ENCODE measurements around the gene GABRA4. TPM values are rescaled to one million over a fixed set of nuclear protein-coding genes. Genes with fewer than 3 reads are reported as not detected.

GABRA4 gene
- polyA plus RNA-seq, 1 of the 3 experiments (the other 2 are of a cell fraction) = not detected

- no peak overlapping the region for H3K9ac ChIP-seq
- H3K4me3 ChIP-seq (ENCODE audit: low read depth in 2 of 2, low read length in 1 of 2) = no peak overlapping the region
- no peak overlapping the region for H2AFZ ChIP-seq (ENCODE audit: low read depth)
- H3K9me3 ChIP-seq = no peaks in the 10 kb centered on the region
- H3K4me1 ChIP-seq (ENCODE audit: control insufficient read depth in 1 of 2, insufficient read depth in 2 of 2, low read depth in 1 of 2, low read length in 1 of 2) = no peaks in the 10 kb centered on the region
- POLR2A ChIA-PET = no interaction called here
- H3K27me3 ChIP-seq (ENCODE audit: insufficient read depth) = no peaks in the 10 kb centered on the region; the same call in 1 of the 2 replicates
- DNase-seq = no peak
- no peak overlapping the region for H3K4me2 ChIP-seq
- no peak overlapping the region for H3K27ac ChIP-seq (ENCODE audit: low read depth in 2 of 2, low read length in 1 of 2)
- no peak for TF ChIP-seq RAD21 (IDR thresholded peaks at IDR 0.05; ENCODE audit: low read length)
- no peak for TF ChIP-seq PBX3 (IDR thresholded peaks at IDR 0.05)
- no peak for TF ChIP-seq TAF1 (IDR thresholded peaks at IDR 0.05; ENCODE audit: borderline replicate concordance, low read depth, low read length)
- TF ChIP-seq FOSL2 (IDR thresholded peaks at IDR 0.05; ENCODE audit: borderline replicate concordance, low read depth) = no peak
- no peak for TF ChIP-seq EZH2phosphoT487 (IDR thresholded peaks at IDR 0.05; ENCODE audit: borderline replicate concordance, low read depth)
- no peak for TF ChIP-seq TEAD4 (IDR thresholded peaks at IDR 0.05; ENCODE audit: borderline replicate concordance, insufficient read depth)
- H3K79me2 ChIP-seq (ENCODE audit: insufficient read depth) = no peaks in the 10 kb centered on the region
- 7% methylated on average over 2 of the region's 2 CpGs for WGBS (ENCODE audit: low lambda C conversion rate)
- H3K36me3 ChIP-seq (replicated peaks in 1 of 2; ENCODE audit: control insufficient read depth in 1 of 2, insufficient read depth in 2 of 2, low read length in 1 of 2) = no peaks in the 10 kb centered on the region
- CTCF ChIA-PET = no interaction called here
- no peaks in the 10 kb centered on the region for H3F3A ChIP-seq (replicated peaks; ENCODE audit: insufficient read depth)
- no peaks in the 10 kb centered on the region for H4K20me1 ChIP-seq (ENCODE audit: insufficient read depth)
- no peaks in the 10 kb centered on the region for H3K9me2 ChIP-seq
Observed at GRCh38 chr4:46967631-46968030, 25.8 kb downstream of the GABRA4 start.

GRCh38 chr4:46958742-46959488, 34.5 kb downstream of the GABRA4 start:
- 8% methylated on average over 2 of the region's 2 CpGs for WGBS (ENCODE audit: low lambda C conversion rate)
- no peak overlapping the region for H3K9ac ChIP-seq
- no peaks in the 10 kb centered on the region for H3F3A ChIP-seq (replicated peaks; ENCODE audit: insufficient read depth)
- H3K27ac ChIP-seq (ENCODE audit: low read depth in 2 of 2, low read length in 1 of 2) = no peak overlapping the region
- H4K20me1 ChIP-seq (ENCODE audit: insufficient read depth) = no peaks in the 10 kb centered on the region
- ChIA-PET POLR2A (no interaction called here), CTCF (no interaction called here)
- no peaks in the 10 kb centered on the region for H3K79me2 ChIP-seq (ENCODE audit: insufficient read depth)
- no peak overlapping the region for H3K4me2 ChIP-seq
- no peaks in the 10 kb centered on the region for H3K4me1 ChIP-seq (ENCODE audit: control insufficient read depth in 1 of 2, insufficient read depth in 2 of 2, low read depth in 1 of 2, low read length in 1 of 2)
- no peak overlapping the region for H3K4me3 ChIP-seq (ENCODE audit: low read depth in 2 of 2, low read length in 1 of 2)
- no peak overlapping the region for H2AFZ ChIP-seq (ENCODE audit: low read depth)
- H3K9me3 ChIP-seq = no peaks in the 10 kb centered on the region
- no peaks in the 10 kb centered on the region; the same call in 1 of the 2 replicates for H3K27me3 ChIP-seq (ENCODE audit: insufficient read depth)
- H3K9me2 ChIP-seq = no peaks in the 10 kb centered on the region
- H3K36me3 ChIP-seq (replicated peaks in 1 of 2; ENCODE audit: control insufficient read depth in 1 of 2, insufficient read depth in 2 of 2, low read length in 1 of 2) = no peaks in the 10 kb centered on the region
- DNase-seq = no peak
- TF ChIP-seq FOXM1 (IDR thresholded peaks at IDR 0.05; ENCODE audit: low read depth) (no peak), USF1 (IDR thresholded peaks at IDR 0.05; ENCODE audit: borderline replicate concordance, low read depth) (no peak), GABPA (IDR thresholded peaks at IDR 0.05; ENCODE audit: low read depth) (no peak), SIN3A (IDR thresholded peaks at IDR 0.05; ENCODE audit: borderline replicate concordance, low read depth, low read length) (no peak), NFIC (IDR thresholded peaks at IDR 0.05; ENCODE audit: borderline replicate concordance) (no peak), MXI1 (IDR thresholded peaks at IDR 0.05; ENCODE audit: low read depth, low read length) (no peak), EZH2phosphoT487 (IDR thresholded peaks at IDR 0.05; ENCODE audit: borderline replicate concordance, low read depth) (no peak), USF2 (IDR thresholded peaks at IDR 0.05; ENCODE audit: borderline replicate concordance, low read depth, low read length) (no peak), RXRA (IDR thresholded peaks at IDR 0.05; ENCODE audit: borderline replicate concordance, low read depth) (no peak)

Data from SK-N-SH (cell line).